Activated CD8-positive, alpha-beta memory T cell treated with anti-CD3 and anti-CD28 coated beads for 48 hours (primary cell): ENCODE measurements around the gene OVOL3.

Experiments
- DNase-seq, 3 experiments: peaks; one replicate each; pipeline ENCODE4 v3.0.0-alpha.2; 2020; ENCODE audit warnings: low read depth in 2 of 3, low spot score in 2 of 3

OVOL3 gene

GRCh38 chr19:36099166-36099785 lies 11.7 kb upstream of the OVOL3 start:
- no peak for DNase-seq

GRCh38 chr19:36100476-36100875 lies 10.5 kb upstream of the OVOL3 start:
- DNase-seq: no peak

GRCh38 chr19:36101550-36102327 lies 9.2 kb upstream of the OVOL3 start:
- no peak for DNase-seq

GRCh38 chr19:36103040-36103626 lies 7.8 kb upstream of the OVOL3 start:
- DNase-seq: no peak

- DNase-seq: no peak
Observed at GRCh38 chr19:36103842-36104552, 6.9 kb upstream of the OVOL3 start.

- DNase-seq: no peak
Observed at GRCh38 chr19:36106441-36106840, 4.5 kb upstream of the OVOL3 start.

- no peak for DNase-seq
Observed at GRCh38 chr19:36106991-36107390, 4.0 kb upstream of the OVOL3 start.

- no peak for DNase-seq
Observed at GRCh38 chr19:36108684-36109083, 2.3 kb upstream of the OVOL3 start.

- DNase-seq: no peak
Observed at GRCh38 chr19:36111200-36111539, 227 bp downstream of the OVOL3 start.

- DNase-seq: no peak
Observed at GRCh38 chr19:36112678-36113077, 1.7 kb downstream of the OVOL3 start.

- no peak for DNase-seq
Observed at GRCh38 chr19:36113425-36113824, 2.5 kb downstream of the OVOL3 start.

GRCh38 chr19:36113894-36114720 lies 3.2 kb downstream of the OVOL3 start:
- no peak for DNase-seq

- DNase-seq: peak; percentile 96 to 99 (median 99)
Observed at GRCh38 chr19:36114721-36115452, 3.9 kb downstream of the OVOL3 start, which contains the start of gene POLR2I. TSS of gene POLR2I (minus strand) at chr19:36114875. CDS start at chr19:36114856, 19 bp downstream.

- peak in 2 of 3 experiments; percentile 86 to 92 for DNase-seq
Observed at GRCh38 chr19:36115453-36116343, 4.8 kb downstream of the OVOL3 start, which contains the start of gene TBCB. TSS of gene TBCB (plus strand) at chr19:36115468. CDS start at chr19:36115561, 93 bp downstream.

- no peak for DNase-seq
Observed at GRCh38 chr19:36116344-36116637, 5.3 kb downstream of the OVOL3 start.

- DNase-seq: no peak
Observed at GRCh38 chr19:36120092-36120983, 9.4 kb downstream of the OVOL3 start.

GRCh38 chr19:36120984-36121358 lies 10.0 kb downstream of the OVOL3 start:
- no peak for DNase-seq

GRCh38 chr19:36121486-36122124 lies 10.7 kb downstream of the OVOL3 start:
- no peak for DNase-seq
